Posterior vena cava (tissue), 2 donors: ENCODE measurements around the gene RNF145. TPM values are rescaled to one million over a fixed set of nuclear protein-coding genes. Genes with fewer than 3 reads are reported as not detected.
"Not testable (repeated sequence)": the region's sequence is repeated elsewhere in the genome, so short reads cannot be mapped to it uniquely, and the experiment has no call there.

Experiments
- DNase-seq: peaks from one replicate; pipeline ENCODE4 v3.0.0-alpha.2; 2020; ENCODE audit warnings: low spot score
- intact Hi-C, 2 donors: fragments of 100-400 bp; cut with DNase I; formaldehyde crosslinking; loops; one replicate each; pipeline versions ENCODE4 v1.14.1 to v1.14.2; 2022 to 2023
- total RNA-seq, 2 donors: library from RNA; stranded (reverse); fragmentation: NEBNext Ultra II Directional; extraction: Animal tissue kit (Norgen Biotek cat#: 25700); gene quantifications; one replicate each; pipeline ENCODE4 v1.2.1, GENCODE V29; 2021
- donor health status: DM: yes; HTN: yes; CAD: no.
- donor health status: DM: yes; HTN: yes; CAD: no.

RNF145 gene
- total RNA-seq, 2 donors from 2014 or later, result 49.2 to 52.1 TPM

- no peak for DNase-seq
- intact Hi-C loops, result no loop called here
Observed at GRCh38 chr5:159174511-159175168, 34.7 kb downstream of the RNF145 start.

- intact Hi-C loops, result no loop called here
- no peak for DNase-seq
Observed at GRCh38 chr5:159171274-159171673, 38.1 kb downstream of the RNF145 start.

GRCh38 chr5:159170021-159170420 lies 39.3 kb downstream of the RNF145 start:
- intact Hi-C loops, result no loop called here
- DNase-seq, result no peak

GRCh38 chr5:159166416-159166815 lies 42.9 kb downstream of the RNF145 start:
- intact Hi-C loops, result no loop called here

GRCh38 chr5:159163701-159164046 lies 45.7 kb downstream of the RNF145 start:
- no peak for DNase-seq
- intact Hi-C loops, result no loop called here

More at GRCh38 chr5:159166416-159166815, 42.9 kb downstream of the RNF145 start:
- no peak for DNase-seq

GRCh38 chr5:159163027-159163700 lies 46.2 kb downstream of the RNF145 start:
- intact Hi-C loops, result no loop called here
- DNase-seq, result no peak

- DNase-seq, result no peak
- intact Hi-C loops, result no loop called here
Observed at GRCh38 chr5:159161361-159162214, 47.8 kb downstream of the RNF145 start.

GRCh38 chr5:159158553-159159091 lies 50.7 kb downstream of the RNF145 start:
- not testable (repeated sequence) for DNase-seq
- intact Hi-C loops, result loop anchor here in 1 of 2 donors (5.0 to 10.0 kb wide), 2 partner anchors 46 to 104 kb away; partner anchors contain the start of genes RNF145 and UBLCP1

- DNase-seq, result no peak
- intact Hi-C loops, result loop anchor here in 1 of 2 donors (5.0 to 10.0 kb wide), 2 partner anchors 47 to 105 kb away; partner anchors contain the start of genes RNF145 and UBLCP1
Observed at GRCh38 chr5:159157552-159157951, 51.8 kb downstream of the RNF145 start.

GRCh38 chr5:159156426-159157238 lies 52.7 kb downstream of the RNF145 start:
- intact Hi-C loops, result loop anchor here in 1 of 2 donors (5.0 to 10.0 kb wide), 2 partner anchors 48 to 106 kb away; partner anchors contain the start of genes RNF145 and UBLCP1
- no peak for DNase-seq

GRCh38 chr5:159155960-159156359 lies 53.4 kb downstream of the RNF145 start:
- DNase-seq, result no peak
- intact Hi-C loops, result loop anchor here in 1 of 2 donors (5.0 to 10.0 kb wide), 2 partner anchors 49 to 106 kb away; partner anchors contain the start of genes RNF145 and UBLCP1

GRCh38 chr5:159152876-159153275 lies 56.5 kb downstream of the RNF145 start:
- DNase-seq, result no peak
- intact Hi-C loops, result loop anchor here in 1 of 2 donors (10.0 kb wide), 1 partner anchor 52 kb away; the partner anchor contains the start of gene RNF145

GRCh38 chr5:159149085-159149484 lies 60.3 kb downstream of the RNF145 start:
- intact Hi-C loops, result no loop called here

GRCh38 chr5:159147976-159148375 lies 61.4 kb downstream of the RNF145 start:
- intact Hi-C loops, result no loop called here

More at GRCh38 chr5:159149085-159149484, 60.3 kb downstream of the RNF145 start:
- DNase-seq, result no peak

GRCh38 chr5:159146839-159147238 lies 62.5 kb downstream of the RNF145 start:
- no peak for DNase-seq
- intact Hi-C loops, result no loop called here

More at GRCh38 chr5:159147976-159148375, 61.4 kb downstream of the RNF145 start:
- DNase-seq, result no peak

- intact Hi-C loops, result not testable (repeated sequence)
Observed at GRCh38 chr5:159145160-159145559, 64.2 kb downstream of the RNF145 start.

GRCh38 chr5:159139802-159140201 lies 69.6 kb downstream of the RNF145 start:
- no peak for DNase-seq
- intact Hi-C loops, result loop anchor here in 1 of 2 donors (10.0 kb wide), 1 partner anchor 1315 kb away; no protein-coding TSS in a partner anchor

More at GRCh38 chr5:159145160-159145559, 64.2 kb downstream of the RNF145 start:
- DNase-seq, result not testable (repeated sequence)

GRCh38 chr5:159135896-159136531 lies 73.3 kb downstream of the RNF145 start:
- no peak for DNase-seq
- intact Hi-C loops, result loop anchor here in 1 of 2 donors (10.0 kb wide), 1 partner anchor 1311 kb away; no protein-coding TSS in a partner anchor
